ENCODE results near the gene DENND2A.
A peak's percentile ranks its signal among the peaks of the same experiment; 100 is the strongest.
"Not testable (repeated sequence)": the region's sequence is repeated elsewhere in the genome, so short reads cannot be mapped to it uniquely, and the experiment has no call there.

The DENND2A gene

GRCh38 chr7:140646931-140647647, 6.5 kb upstream of the DENND2A start:
- peak; percentile 55 for DNase-seq (ENCODE audit: low spot score)

DNA sequence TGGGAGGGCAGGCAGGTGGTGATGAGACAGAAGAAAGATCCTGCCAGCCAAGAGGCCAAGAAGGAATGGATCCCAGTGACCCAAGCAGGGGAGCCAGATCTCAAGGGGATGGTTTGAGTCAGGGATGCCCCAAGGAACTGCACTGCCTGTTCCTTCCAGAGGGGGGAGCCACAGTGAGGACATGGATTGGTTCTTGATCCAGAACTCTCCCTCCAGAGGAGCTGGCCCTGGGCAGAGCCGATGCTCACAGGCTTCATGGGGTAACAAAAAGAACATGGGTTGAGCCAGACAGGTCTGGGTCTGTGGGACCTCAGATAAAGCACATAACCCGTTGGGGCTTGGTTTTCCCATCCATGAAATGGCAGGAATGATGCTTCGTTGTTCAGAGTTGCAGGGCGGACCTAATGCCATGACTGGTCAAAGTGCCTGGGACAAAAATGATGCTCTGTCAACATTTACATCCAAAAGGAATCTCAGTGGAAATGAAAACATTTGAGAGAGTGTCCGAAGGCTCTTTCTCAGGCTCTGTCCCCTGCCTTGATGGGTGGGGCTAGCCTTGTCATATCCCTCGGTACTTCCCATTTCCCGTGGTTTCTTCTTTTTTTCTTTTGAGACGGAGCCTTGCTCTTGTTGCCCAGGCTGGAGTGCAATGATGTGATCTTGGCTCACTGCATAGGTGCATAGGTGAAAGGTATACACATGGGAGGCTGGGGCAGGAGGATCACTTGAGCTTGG, 4.7 kb upstream of the DENND2A start:
- DNase-seq (ENCODE audit: low spot score): no peak

DNA sequence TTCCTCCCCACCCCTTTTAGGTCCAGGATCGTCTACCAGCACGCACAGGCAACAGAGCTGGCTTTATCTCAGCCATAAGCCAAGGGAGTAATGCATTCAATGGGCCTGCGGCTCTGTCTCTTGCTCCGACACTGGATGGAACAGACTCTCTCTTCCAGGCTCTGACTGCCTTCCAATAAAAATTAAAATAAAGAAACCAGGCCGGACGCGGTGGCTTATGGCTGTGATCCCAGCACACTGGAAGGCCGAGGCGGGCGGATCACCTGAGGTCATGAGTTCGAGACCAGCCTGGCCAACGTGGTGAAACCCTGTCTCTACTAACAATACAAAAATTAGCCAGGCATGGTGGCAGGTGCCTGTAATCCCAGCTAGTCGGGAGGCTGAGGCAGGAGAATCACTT, 4.1 kb upstream of the DENND2A start:
- not testable (repeated sequence) for DNase-seq (ENCODE audit: low spot score)

DNA sequence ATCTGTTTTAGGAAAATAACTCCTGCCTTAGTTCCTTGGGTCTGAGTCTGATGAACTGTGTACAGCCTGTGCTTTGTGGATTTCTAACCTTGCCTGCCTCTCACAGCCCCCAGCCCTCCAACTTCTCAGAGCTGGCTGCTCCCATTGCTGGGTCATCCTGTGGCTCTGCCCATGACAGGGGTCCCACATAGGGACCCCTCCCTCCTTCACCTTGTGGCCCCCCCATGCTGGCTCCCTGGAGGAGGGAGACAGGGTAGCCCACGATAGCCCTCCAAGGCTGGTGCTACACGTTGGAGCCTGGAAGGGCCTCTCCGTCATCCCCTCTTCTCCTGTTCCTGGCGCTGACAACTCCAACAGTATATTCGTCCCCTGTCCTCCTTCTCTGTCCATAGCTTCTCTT, 2.8 kb upstream of the DENND2A start:
- DNase-seq (ENCODE audit: low spot score): no peak

DNA sequence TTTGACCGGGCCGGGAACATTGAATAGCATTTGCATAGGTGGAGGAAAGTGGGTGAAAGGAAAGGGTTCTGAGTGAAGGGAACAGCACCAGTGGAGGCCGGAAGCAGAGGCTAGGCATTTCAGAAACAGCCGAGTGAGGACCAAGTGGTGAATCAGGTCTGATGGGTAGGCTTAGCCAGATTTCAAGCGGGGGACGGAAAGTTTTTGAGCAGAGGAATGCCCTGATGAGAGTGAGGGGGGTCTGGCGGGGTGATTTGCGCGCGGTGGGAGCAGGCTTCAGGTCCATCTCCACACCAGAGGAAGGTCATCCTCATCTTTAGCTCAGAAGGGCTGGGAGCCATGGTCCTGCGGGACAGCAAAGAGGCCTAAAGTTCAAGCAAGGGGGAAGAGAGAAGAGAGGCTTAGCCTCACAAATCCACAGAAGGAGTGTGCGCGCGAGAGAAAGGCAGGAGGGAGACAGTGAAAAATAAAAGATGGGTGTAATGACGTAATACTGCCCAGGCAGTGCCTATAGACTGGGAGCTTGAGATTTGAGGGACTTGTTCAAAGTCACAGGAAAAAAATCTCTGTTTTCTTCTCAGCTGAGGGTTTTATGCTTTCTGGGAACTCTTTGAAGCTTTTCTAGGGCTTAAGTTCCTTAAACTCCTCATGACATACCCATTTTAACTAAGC, 1.0 kb upstream of the DENND2A start:
- no peak for DNase-seq (ENCODE audit: low spot score)

GRCh38 chr7:140640060-140640637, 464 bp downstream of the DENND2A start:
- DNase-seq (ENCODE audit: low spot score): peak; percentile 33

DNA sequence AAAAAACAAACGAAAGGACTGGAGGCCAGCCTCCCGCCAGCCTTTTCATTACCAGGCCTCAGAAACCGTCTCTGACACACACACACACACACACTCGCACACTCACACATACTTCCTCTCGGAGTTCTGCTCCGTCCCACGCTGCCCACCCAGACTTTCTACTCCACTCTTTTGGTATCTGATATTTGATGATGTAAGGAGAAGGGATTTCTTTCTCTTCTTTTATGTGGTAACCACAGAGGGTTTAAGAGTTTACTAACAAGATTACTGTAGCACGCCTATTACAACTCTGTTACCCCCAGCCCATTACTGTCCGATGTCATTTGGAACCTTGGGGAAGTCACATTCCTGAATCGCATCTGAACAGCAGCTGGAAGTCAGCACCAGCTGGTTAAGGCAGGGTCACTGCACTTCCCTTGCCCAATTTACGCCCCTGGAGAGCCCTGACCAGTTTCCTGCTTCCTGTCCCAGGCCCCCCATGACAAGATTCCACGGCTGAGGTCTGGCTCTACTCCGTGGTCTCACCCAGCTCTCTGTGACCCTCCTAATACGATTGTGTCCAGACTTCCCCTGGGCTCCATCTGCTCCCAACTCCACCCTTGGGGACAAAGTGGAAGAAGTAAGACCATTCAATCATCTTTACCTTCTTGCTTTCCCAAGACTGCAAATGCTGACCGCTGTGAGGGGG, 1.1 kb downstream of the DENND2A start:
- DNase-seq (ENCODE audit: low spot score): no peak

GRCh38 chr7:140638173-140638791, 2.3 kb downstream of the DENND2A start:
- DNase-seq (ENCODE audit: low spot score): no peak

GRCh38 chr7:140637400-140637799, 3.2 kb downstream of the DENND2A start:
- no peak for DNase-seq (ENCODE audit: low spot score)

DNA sequence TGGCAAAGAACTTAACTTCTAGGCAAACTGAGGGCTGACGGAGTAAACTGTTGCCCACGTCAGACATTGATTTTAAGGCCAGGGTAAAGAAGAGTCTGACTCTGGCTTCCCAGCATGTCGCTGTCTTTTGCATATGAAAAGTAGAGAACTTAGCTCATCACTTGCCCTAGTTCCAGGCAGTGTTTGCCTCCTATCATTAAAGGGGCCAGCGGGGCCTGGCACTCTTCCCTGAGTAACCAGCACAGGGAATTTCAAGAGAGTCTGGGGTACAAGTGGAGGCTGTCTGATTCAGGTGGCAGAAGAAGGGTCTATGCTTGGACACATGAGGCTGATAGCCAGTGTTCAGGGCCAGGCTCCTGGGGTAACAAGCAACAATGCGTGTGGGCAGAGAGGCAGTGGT, 4.8 kb downstream of the DENND2A start:
- DNase-seq (ENCODE audit: low spot score): peak; percentile 23

DNA sequence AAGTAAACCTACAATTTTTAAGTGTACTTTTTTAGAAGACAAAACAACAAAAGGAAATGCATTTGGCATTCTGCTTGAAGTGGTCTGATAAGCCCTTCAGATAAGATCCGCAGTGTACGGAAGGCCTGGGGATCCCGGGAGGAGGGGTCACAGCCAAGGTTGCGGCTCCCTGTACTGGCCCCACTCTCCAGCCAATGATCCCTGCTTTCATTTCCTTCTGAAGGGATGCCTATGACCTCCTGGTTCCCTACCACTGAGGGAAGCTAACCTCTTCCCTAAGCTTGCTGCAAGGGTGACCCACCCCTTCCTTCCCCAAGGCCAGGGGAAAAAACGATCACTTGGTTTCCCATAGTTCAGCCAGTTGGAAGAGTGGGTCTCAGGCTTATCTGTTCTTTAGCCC, 5.3 kb downstream of the DENND2A start:
- no peak for DNase-seq (ENCODE audit: low spot score)

- DNase-seq (ENCODE audit: low spot score): no peak
Observed at GRCh38 chr7:140631602-140632001, 9.0 kb downstream of the DENND2A start.

DNA sequence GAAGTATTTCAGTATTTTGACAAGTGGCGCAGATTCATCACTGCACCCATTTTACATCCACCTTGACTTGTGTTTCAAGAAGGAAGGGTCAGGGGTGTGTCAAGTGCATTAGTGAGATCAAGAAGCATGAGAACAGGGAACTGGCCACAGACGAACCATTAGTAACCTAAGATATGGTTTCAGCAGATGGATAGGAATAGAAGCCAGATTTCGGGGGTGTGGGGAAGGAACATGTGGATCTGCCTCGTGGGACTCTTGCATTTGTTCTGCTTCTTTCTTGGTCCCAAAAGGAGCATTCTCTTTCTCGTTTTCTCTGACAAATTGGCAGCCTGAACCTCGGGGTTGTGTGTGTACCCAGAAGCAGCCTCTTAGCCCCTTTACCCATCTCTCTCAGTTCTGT, 9.6 kb downstream of the DENND2A start:
- no peak for DNase-seq (ENCODE audit: low spot score)

GRCh38 chr7:140625908-140626868, 14.4 kb downstream of the DENND2A start:
- peak; percentile 64 for DNase-seq (ENCODE audit: low spot score)

GRCh38 chr7:140625192-140625558, 15.4 kb downstream of the DENND2A start:
- not testable (repeated sequence) for DNase-seq (ENCODE audit: low spot score)

DNA sequence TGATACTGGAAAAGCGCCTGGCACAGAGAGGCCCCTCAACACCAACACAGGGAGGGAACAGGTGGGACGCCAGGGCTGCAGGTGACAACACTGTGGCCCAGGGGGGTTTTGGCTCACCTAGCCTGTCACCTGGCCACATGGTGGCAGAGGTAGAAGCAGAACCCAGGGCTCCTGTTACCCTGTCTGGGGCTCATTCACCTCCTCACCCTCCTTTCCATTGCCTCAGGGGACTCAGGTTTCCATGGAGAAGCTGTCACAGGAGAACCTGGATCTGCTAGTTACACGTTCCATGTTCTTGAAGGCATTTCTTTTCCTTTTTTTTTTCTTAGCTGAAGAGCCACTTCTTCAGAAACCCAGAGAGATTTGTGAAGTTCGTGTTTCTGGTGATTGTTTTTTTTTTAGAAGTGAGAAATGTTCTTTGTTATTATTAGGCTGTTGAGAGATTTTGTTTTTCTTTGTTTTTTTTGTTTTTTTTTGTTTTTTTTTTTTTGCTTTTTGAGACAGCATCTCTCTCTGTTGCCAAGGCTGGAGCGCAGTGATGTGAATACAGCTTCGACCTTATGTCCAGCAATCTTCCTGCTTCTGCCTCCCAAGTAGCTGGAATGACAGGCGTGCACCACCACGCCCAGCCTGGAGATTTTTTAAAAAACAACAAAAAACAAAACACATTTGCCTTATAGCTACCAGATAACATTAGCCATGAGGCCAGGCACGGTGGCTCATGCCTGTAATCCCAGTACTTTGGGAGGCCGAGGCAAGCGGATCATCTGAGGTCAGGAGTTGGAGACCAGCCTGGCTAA, 16.0 kb downstream of the DENND2A start:
- DNase-seq (ENCODE audit: low spot score): no peak

DNA sequence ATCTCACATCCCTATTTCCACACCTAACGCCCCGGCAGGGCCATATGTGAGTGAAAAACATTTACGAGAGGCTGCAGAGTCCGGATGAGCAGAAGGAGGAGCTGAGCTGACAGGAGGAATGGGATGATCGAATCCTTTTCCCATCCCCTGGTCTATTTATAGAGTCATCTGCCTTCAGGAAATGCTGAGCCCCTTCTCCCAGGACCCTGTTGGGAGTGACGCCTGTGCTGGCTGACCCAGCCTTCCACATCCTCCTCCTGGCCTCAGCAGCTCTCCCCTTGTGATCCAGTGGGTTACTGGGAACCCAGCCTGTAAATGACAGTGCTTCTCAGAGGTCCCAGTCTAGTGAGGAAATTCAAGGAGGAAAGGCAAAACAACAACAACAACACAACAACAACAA, 16.6 kb downstream of the DENND2A start:
- DNase-seq (ENCODE audit: low spot score): no peak

- DNase-seq (ENCODE audit: low spot score): no peak
Observed at GRCh38 chr7:140621401-140622021, 19.1 kb downstream of the DENND2A start.

DNA sequence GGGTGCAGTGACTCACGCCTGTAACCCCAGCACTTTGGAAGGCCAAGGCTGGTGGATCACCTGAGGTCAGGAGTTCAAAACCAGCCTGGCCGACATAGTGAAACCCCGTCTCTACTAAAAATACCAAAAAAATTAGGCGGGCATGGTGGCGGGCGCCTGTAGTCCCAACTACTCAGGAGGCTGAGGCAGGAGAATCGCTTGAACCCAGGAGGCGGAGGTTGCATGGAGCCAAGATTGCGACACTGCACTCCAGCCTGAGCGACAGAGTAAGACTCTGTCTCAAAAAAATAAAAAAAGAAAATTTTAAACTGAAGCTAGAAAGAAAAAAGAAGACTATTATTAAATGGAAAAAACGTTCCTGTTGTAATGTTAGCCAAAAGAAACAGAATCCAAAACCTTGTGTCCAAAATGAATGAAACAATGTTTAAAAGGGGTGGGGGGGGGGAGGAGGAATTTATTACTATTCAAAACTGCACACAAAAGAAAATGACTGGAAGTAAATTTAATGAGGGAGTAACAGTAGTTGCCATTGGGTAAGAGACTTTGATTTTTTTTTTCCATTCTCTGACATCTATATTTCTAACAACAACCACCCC, 20.6 kb downstream of the DENND2A start:
- not testable (repeated sequence) for DNase-seq (ENCODE audit: low spot score)

Data from globus pallidus (tissue), 1 donor.